PFSK-1 (cell line): ENCODE measurements around the gene SDHA.

Source experiments
- POLR2AphosphoS5 ChIP-seq: IDR thresholded peaks from 2 replicates; pipeline ENCODE4 v1.6.1; 2012; ENCODE audit warnings: low read depth, mild to moderate bottlenecking, control low read depth, low read length, moderate library complexity
- REST ChIP-seq, 2 experiments: IDR thresholded peaks; 2 replicates each; pipeline versions ENCODE4 v1.6.1 to v1.8.0; 2011 to 2012; ENCODE audit warnings: low read depth in 2 of 2, low read length in 2 of 2, control low read depth in 1 of 2, inconsistent platforms in 1 of 2, mild to moderate bottlenecking in 1 of 2, moderate library complexity in 1 of 2; ENCODE audit not compliant: insufficient read depth in 1 of 2
- SIN3A ChIP-seq: IDR thresholded peaks from 2 replicates; pipeline ENCODE4 v1.6.1; 2012; ENCODE audit warnings: mild to moderate bottlenecking, low read length, moderate library complexity, borderline replicate concordance; ENCODE audit not compliant: insufficient read depth
- TAF1 ChIP-seq: IDR thresholded peaks from 2 replicates; pipeline ENCODE4 v1.6.1; 2012; ENCODE audit warnings: low read length, control low read depth, borderline replicate concordance; ENCODE audit not compliant: insufficient read depth

- TF ChIP-seq POLR2AphosphoS5 (no peak), REST (IDR thresholded peaks at IDR 0.05; ENCODE audit: insufficient read depth in 1 of 2, low read depth in 2 of 2, low read length in 2 of 2) (no peak), TAF1 (no peak), SIN3A (no peak)
These were observed 20.1 kb upstream of the SDHA start for GRCh38 chr5:197892-198489.
